Keratinocyte (primary cell): ENCODE data around the gene SPTBN5. TPM values are rescaled to one million over a fixed set of nuclear protein-coding genes. Genes with fewer than 3 reads are reported as not detected.

Experiments used
- DNase-seq: peaks from one replicate; pipeline ENCODE4 v3.0.0-alpha.2; 2011; ENCODE audit warnings: low read depth, missing footprints, low spot score
- FAIRE-seq: peaks from 2 replicates; lab custom pipeline; 2011; peaks lifted over from hg19 to GRCh38; lab: Jason Lieb, UNC
- H2AFZ ChIP-seq: 2 replicates; pipeline ENCODE4 v1.6.0; 2012; ENCODE audit warnings: low read length, control low read depth, inconsistent platforms; ENCODE audit not compliant: control insufficient read depth
- H3K27ac ChIP-seq: 2 replicates; pipeline ENCODE4 v1.5.1; 2011; ENCODE audit warnings: low read length; ENCODE audit not compliant: control insufficient read depth, insufficient read depth
- H3K27me3 ChIP-seq: 3 replicates; pipeline ENCODE4 v1.6.0; 2011; ENCODE audit warnings: low read length; ENCODE audit not compliant: control insufficient read depth, insufficient read depth; ENCODE audit errors: extremely low read depth
- H3K36me3 ChIP-seq, 2 experiments: 2 replicates in 1 of 2; 3 replicates in 1 of 2; pipeline ENCODE4 v1.5.1; 2011; ENCODE audit warnings: low read length in 2 of 2, mild to moderate bottlenecking in 1 of 2; ENCODE audit not compliant: control insufficient read depth in 2 of 2, insufficient read depth in 2 of 2; ENCODE audit errors: extremely low read depth in 1 of 2
- H3K4me1 ChIP-seq: 3 replicates; pipeline ENCODE4 v1.5.1; 2011; ENCODE audit warnings: low read length; ENCODE audit not compliant: control insufficient read depth, insufficient read depth; ENCODE audit errors: extremely low read depth
- H3K4me2 ChIP-seq: 3 replicates; pipeline ENCODE4 v1.6.0; 2011; ENCODE audit warnings: low read depth, low read length; ENCODE audit not compliant: control insufficient read depth, insufficient read depth; ENCODE audit errors: extremely low read depth
- H3K4me3 ChIP-seq, 3 experiments: fragments of 200-600 bp in 1 of 3; sonication (generic) in 1 of 3; 2 replicates in 2 of 3; 3 replicates in 1 of 3; pipeline ENCODE4 v1.5.1; 2011 to 2016; ENCODE audit warnings: low read length in 3 of 3, mild to moderate bottlenecking in 3 of 3, control low read depth in 2 of 3, inconsistent platforms in 1 of 3, low read depth in 1 of 3, mixed read lengths in 1 of 3, mixed run types in 1 of 3, moderate library complexity in 1 of 3; ENCODE audit not compliant: control insufficient read depth in 2 of 3, insufficient read depth in 2 of 3; ENCODE audit errors: extremely low read depth in 1 of 3
- H3K79me2 ChIP-seq: 2 replicates; pipeline ENCODE4 v1.6.0; 2012; ENCODE audit warnings: low read length; ENCODE audit not compliant: control insufficient read depth, insufficient read depth
- H3K9ac ChIP-seq: 3 replicates; pipeline ENCODE4 v1.6.0; 2011; ENCODE audit warnings: low read length; ENCODE audit not compliant: control insufficient read depth, insufficient read depth; ENCODE audit errors: extremely low read depth
- H3K9me1 ChIP-seq: 3 replicates; pipeline ENCODE4 v1.6.0; 2011; ENCODE audit warnings: low read length; ENCODE audit not compliant: control insufficient read depth, insufficient read depth; ENCODE audit errors: extremely low read depth
- H3K9me3 ChIP-seq: 2 replicates; pipeline ENCODE4 v1.5.1; 2012; ENCODE audit warnings: low read depth, low read length; ENCODE audit not compliant: control insufficient read depth
- H4K20me1 ChIP-seq: 3 replicates; pipeline ENCODE4 v1.6.0; 2011; ENCODE audit warnings: low read length; ENCODE audit not compliant: control insufficient read depth, insufficient read depth; ENCODE audit errors: extremely low read depth
- CTCF ChIP-seq, 3 experiments: IDR thresholded peaks in 1 of 3; conservative IDR thresholded peaks in 1 of 3; optimal IDR thresholded peaks in 1 of 3; 2 replicates in 2 of 3; 3 replicates in 1 of 3; pipeline versions ENCODE3 to v1.5.1; 2011; ENCODE audit warnings: low read length in 3 of 3, mild to moderate bottlenecking in 3 of 3, moderate library complexity in 2 of 3, control low read depth in 1 of 3, inconsistent platforms in 1 of 3; ENCODE audit not compliant: insufficient read depth in 2 of 3; ENCODE audit errors: extremely low read depth in 1 of 3
- EZH2 ChIP-seq: IDR thresholded peaks from one replicate; pipeline ENCODE4 v1.6.1; 2012; ENCODE audit warnings: inconsistent platforms, mild to moderate bottlenecking, low read length, moderate library complexity
- dilution Hi-C: fragments of 300-500 bp; cut with MboI; formaldehyde crosslinking; loops from one replicate; pipeline ENCODE4 v1.7.0; 2020; ENCODE audit warnings: low sequenced_read_pairs; ENCODE audit not compliant: extremely low pct_ligation_motif_present
- polyA plus RNA-seq, 5 experiments: library from polyadenylated mRNA; depleted of rRNA in 3 of 5; stranded (reverse) in 3 of 5; stranded (forward) in 1 of 5; unstranded in 1 of 5; fragments of >200 nt; gene quantifications; 1 replicate in 1 of 5; 2 replicates in 3 of 5; 3 replicates in 1 of 5; pipeline versions ENCODE4 v1.2.1 to v1.2.3, GENCODE V29; 2011 to 2012; ENCODE audit warnings: missing spikeins in 2 of 5, low read depth in 1 of 5, low replicate concordance in 1 of 5

SPTBN5 gene
- polyA plus RNA-seq, 1 donor (not counting 4 experiments of a cell fraction or from before 2014, with no cell fraction given): 0.66 TPM

GRCh38 chr15:41919201-41919820 is 25.5 kb upstream of the SPTBN5 start:
- H3K79me2 ChIP-seq: peaks cover 27% of the 10 kb centered on the region
- H3K27me3 ChIP-seq: no peaks in the 10 kb centered on the region
- H3K4me2 ChIP-seq: no peak overlapping the region
- no peak overlapping the region for H2AFZ ChIP-seq
- no peak overlapping the region for H3K9ac ChIP-seq
- TF ChIP-seq EZH2 (no peak), CTCF (optimal IDR thresholded peaks at IDR 0.05 in 1 of 3, IDR thresholded peaks at IDR 0.05 in 1 of 3, conservative IDR thresholded peaks at IDR 0.05 in 1 of 3; ENCODE audit: extremely low read depth in 1 of 3, insufficient read depth in 2 of 3, low read length in 3 of 3) (no peak)
- H3K36me3 ChIP-seq: peaks cover 22 to 44% of the 10 kb centered on the region in 2 experiments
- H4K20me1 ChIP-seq: peaks cover 4% of the 10 kb centered on the region
- dilution Hi-C loops: no loop called here
- H3K4me3 ChIP-seq: no peak overlapping the region
- DNase-seq: no peak
- no peak for FAIRE-seq
- H3K4me1 ChIP-seq: peaks cover 22% of the 10 kb centered on the region
- no peak overlapping the region for H3K27ac ChIP-seq
- no peaks in the 10 kb centered on the region for H3K9me3 ChIP-seq
- H3K9me1 ChIP-seq: no peaks in the 10 kb centered on the region

- Histone ChIP-seq H3K4me3 (no peak overlapping the region), H3K4me1 (peaks cover 22% of the 10 kb centered on the region), H3K9me3 (no peaks in the 10 kb centered on the region), H3K36me3 (peaks cover 23 to 46% of the 10 kb centered on the region in 2 experiments), H3K27me3 (no peaks in the 10 kb centered on the region), H3K9me1 (no peaks in the 10 kb centered on the region), H4K20me1 (peaks cover 4% of the 10 kb centered on the region), H3K9ac (no peak overlapping the region), H3K27ac (no peak overlapping the region), H3K4me2 (no peak overlapping the region), H3K79me2 (peaks cover 26% of the 10 kb centered on the region), H2AFZ (no peak overlapping the region)
- TF ChIP-seq CTCF (optimal IDR thresholded peaks at IDR 0.05 in 1 of 3, IDR thresholded peaks at IDR 0.05 in 1 of 3, conservative IDR thresholded peaks at IDR 0.05 in 1 of 3; ENCODE audit: extremely low read depth in 1 of 3, insufficient read depth in 2 of 3, low read length in 3 of 3) (no peak), EZH2 (no peak)
- FAIRE-seq: no peak
- DNase-seq: no peak
- dilution Hi-C loops: no loop called here
Measured at GRCh38 chr15:41918506-41919126, 24.8 kb upstream of the SPTBN5 start.
